ENCODE measurements around the gene TMEM179. TPM values are rescaled to one million over a fixed set of nuclear protein-coding genes. Genes with fewer than 3 reads are reported as not detected.
"Not testable (repeated sequence)": the region's sequence is repeated elsewhere in the genome, so short reads cannot be mapped to it uniquely, and the experiment has no call there.

The TMEM179 gene
- polyA plus RNA-seq (ENCODE audit: insufficient read length in 4 of 4): 1 to 10 TPM in 3 of 4 donors, under 1 TPM in 1; 0.90 to 1.9 (median 1.5) TPM

DNA sequence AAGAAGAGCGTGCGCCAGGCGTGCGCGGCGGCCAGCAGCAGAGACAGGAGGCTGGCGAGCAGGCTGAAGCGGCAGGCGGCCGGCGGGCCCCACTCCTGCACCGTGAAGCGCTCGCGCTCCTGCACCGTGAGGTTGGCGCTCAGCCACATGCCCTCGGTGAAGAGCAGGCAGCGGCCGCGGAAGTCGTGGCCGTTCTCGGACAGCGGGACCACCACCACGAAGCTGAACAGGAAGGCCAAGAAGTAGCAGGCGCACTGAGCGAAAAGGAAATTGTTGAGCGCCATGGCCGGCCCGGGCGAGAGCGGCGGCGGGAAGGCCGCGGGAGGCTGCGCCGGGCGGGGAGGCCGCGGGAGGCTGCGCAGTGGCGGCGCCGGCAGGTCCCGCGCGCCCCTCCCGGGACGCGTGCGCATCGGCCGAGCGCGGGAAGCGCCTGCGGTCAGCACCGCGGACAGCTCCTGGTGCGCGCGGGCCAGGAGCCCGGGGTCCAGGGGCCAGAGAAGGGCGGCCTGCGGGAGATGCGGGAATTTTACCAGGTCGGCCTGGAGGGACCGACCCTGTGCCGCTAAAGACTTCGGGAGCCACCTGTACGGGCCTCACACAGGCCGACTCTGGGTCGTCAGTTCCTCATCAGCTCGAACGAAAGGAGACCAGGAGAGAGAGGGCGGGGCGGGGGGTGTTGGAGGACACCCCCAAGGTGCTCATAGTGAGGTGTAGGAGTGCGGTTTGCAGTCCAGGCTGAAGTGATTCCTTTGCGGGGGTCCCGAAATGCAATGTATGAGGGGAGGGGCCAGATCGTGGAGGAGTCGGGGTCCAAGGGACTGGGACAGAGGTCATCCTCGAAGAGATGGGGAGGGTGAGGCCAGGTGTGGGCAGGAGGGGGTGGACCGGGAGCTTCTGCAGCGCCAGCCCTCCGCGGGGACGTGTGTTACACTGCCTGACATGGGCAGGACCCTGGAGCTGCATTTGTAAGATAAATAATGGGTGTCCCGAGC, at the start of gene TMEM179:
TSS of gene TMEM179 (minus strand) at position 315 of the 992 bp plus-strand sequence. CDS start at position 284, 31 bp downstream.
- peak in 3 of 4 donors; percentile 44 to 68 (median 51) for DNase-seq (ENCODE audit: low read depth in 4 of 4, low spot score in 2 of 4)

DNA sequence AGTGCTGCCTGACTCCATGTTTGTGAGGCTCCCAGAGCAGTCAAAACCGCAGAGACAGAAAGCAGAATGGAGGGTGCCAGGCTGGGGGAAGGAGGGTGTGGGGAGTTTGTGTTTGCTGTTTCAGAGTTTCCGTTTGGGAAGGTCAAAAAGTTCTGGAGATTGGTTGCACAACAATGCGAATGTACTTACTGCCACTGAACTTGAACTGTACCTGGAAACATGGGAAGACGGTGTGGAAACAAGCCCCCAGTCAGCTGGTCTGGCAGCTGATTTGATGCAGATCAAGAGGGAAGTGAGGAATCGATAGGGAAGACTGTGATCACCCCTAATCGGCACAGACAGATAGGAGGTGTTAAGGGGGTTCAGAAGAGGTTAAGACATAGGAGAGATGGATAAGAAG, 49.5 kb upstream of the TMEM179 start:
- no peak for DNase-seq (ENCODE audit: low read depth in 4 of 4, low spot score in 2 of 4)

- not testable (repeated sequence) for DNase-seq (ENCODE audit: low read depth in 4 of 4, low spot score in 2 of 4)
Observed at GRCh38 chr14:104653130-104653920, 48.8 kb upstream of the TMEM179 start.

GRCh38 chr14:104652386-104652785, 47.8 kb upstream of the TMEM179 start:
- no peak for DNase-seq (ENCODE audit: low read depth in 4 of 4, low spot score in 2 of 4)

GRCh38 chr14:104651876-104652260, 47.3 kb upstream of the TMEM179 start:
- DNase-seq (ENCODE audit: low read depth in 4 of 4, low spot score in 2 of 4): no peak

DNA sequence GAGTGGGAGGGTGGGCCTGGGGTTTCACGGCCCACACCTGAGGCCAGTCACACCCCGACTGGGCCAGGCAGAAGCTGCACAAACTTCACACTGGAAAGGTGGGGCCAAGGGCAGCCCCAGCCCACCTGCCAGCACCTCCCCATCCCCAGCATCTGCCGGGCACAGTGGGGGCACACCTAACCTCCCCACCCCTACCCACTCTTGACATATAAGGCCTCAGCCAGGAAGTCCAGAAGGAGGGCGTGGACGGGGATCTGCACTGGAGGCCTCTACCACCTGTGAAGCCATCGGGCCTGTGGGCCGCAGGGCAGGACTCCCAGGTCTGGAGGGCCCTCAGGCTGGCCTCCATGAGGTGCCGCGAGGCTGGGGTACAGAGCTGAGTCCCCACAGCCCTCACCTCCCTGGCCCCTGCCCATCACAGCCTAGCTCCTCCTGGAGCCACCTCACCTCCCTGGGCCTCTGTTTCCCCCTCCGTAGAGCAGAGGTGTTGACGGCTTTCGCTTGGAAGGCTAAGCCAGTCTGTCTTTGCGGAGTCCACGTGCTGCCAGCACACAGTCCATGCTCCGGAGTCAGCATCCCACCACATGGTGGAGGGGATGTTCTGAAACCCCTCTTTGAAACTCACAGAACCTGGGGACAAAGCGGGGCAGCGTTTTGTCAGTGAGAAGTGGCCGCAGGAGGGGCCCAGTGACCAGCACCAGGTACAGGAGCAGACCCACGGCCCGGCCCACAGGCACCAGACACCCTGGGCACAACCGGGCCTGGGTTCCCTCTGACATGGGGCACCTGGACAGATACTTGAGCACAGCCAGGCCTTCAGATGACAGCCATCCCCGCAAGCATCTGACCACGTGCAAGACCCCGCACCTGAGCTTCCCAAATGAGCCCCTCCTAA, 46.7 kb upstream of the TMEM179 start:
- no peak for DNase-seq (ENCODE audit: low read depth in 4 of 4, low spot score in 2 of 4)

GRCh38 chr14:104650057-104650980, 45.7 kb upstream of the TMEM179 start:
- DNase-seq (ENCODE audit: low read depth in 4 of 4, low spot score in 2 of 4): peak in 2 of 4 donors; percentile 60 to 65

DNA sequence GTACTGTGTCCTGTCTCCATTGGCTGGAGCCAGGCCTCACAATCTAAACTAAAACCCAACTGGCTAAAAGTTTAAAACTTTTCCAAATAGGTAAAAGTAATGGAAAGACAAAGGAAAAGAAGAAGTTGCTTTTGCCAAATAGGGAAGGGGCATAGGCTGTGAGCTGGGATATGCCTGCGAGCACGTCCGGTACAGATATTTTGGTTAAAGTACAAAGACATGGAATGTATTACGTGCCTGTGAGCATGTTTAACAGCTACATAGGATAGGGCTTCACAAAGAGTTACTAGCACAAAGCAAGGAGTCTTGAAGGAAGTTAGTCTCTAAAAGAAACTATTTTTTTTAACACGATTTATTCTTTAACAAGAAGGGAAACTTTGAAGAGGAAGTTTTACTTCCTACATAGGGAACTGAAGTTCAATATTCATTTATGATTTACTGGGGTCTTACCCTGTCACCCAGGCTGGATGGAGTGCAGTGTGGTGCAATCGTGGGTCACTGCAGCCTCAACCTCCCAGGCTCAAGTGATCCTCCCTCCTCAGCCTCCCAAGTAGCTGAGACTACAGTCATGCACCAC, 43.0 kb upstream of the TMEM179 start:
- DNase-seq (ENCODE audit: low read depth in 4 of 4, low spot score in 2 of 4): no peak

DNA sequence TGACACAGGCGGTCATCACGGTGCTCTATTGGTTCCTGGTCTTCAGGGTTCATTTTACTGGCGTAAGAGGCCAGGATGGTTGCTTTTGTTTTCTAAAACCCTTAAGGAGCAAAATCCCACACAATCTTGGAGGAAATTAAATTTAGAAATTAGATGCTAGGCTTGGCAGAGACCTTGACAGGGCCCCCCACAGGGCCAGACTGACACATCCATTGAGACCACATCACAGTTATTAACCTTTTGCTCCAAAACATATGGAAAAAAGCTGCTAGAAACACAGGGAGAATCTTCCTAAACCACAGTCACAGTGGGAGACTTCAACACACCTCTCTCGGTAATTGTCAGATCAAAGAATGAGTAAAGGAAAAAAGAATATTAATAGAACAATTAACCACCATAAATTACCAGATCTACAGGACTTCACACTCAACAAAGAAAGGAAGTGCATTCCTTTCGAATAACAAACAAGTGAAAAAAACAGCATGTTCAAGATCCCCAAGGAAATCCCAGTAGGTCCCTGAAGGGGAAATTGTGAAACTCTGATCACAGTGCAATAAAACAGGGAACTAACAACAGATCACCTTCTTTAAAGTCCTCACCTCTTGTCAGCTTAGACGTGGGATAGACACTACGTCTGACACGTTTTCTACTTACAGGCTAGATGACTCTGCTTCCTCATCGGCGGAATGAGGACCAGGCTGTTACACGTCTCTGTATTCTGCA, 40.2 kb upstream of the TMEM179 start:
- no peak for DNase-seq (ENCODE audit: low read depth in 4 of 4, low spot score in 2 of 4)

DNA sequence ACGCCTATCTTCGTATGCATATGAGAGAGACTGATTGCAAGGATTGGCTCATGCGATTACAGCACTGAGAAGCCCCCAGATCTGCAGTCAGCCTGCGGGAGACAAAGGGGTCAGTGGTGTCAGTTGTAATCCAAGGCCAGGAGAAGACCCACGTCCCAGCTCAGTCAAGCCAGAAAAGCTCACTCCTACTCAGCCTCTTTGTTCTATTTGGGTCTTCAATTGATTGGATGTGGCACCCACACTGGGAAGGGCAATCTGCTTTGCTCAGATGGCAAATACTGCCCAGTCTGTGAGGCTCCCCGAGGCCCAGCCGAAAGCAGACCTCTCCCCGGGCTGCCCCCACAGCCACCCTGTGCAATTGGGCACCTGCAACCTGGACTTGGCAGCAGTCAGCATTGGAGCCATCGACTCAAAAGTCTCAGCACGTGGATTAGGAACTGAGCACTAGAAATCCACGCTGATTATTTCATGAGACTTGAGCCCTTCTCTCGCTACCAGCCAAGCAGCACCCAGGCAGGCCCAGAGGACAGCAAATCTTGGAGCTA, 39.6 kb upstream of the TMEM179 start:
- DNase-seq (ENCODE audit: low read depth in 4 of 4, low spot score in 2 of 4): no peak

DNA sequence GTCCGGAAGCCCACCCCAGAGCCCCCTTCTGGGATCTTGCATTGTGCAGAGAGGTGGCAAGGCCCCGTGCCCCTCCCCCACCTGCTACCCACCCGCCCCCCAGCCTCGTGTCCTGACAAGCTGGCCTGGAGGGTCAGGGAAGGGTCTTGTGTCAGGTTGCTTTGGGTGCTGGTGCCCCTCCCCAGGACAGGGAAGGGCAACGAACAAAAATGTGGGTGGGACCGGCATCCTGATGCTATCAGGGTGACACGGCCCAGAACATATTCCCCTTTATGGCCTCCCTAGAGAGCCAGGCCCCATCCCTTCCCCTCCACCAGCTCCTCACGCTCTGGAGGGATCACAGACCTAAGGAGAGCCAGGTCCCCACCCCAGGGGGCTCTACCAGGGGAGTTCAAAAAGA, 38.7 kb upstream of the TMEM179 start:
- DNase-seq (ENCODE audit: low read depth in 4 of 4, low spot score in 2 of 4): no peak

DNA sequence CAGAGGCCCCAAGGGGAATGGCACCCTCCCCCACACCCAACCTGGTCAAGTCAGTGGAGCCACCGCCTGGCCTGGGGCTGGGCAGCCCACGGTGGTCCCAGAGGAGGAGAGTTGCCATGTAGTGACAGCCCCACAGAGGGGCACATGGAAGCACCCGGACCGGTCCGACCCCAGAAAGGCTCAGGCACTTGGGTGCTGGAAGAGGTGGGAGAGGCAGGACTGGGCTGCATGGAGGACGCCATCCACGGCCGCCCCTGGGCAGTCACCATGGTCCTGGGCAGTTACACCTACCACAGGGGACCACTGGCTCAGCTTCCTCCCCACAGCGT, 37.9 kb upstream of the TMEM179 start:
- DNase-seq (ENCODE audit: low read depth in 4 of 4, low spot score in 2 of 4): no peak

DNA sequence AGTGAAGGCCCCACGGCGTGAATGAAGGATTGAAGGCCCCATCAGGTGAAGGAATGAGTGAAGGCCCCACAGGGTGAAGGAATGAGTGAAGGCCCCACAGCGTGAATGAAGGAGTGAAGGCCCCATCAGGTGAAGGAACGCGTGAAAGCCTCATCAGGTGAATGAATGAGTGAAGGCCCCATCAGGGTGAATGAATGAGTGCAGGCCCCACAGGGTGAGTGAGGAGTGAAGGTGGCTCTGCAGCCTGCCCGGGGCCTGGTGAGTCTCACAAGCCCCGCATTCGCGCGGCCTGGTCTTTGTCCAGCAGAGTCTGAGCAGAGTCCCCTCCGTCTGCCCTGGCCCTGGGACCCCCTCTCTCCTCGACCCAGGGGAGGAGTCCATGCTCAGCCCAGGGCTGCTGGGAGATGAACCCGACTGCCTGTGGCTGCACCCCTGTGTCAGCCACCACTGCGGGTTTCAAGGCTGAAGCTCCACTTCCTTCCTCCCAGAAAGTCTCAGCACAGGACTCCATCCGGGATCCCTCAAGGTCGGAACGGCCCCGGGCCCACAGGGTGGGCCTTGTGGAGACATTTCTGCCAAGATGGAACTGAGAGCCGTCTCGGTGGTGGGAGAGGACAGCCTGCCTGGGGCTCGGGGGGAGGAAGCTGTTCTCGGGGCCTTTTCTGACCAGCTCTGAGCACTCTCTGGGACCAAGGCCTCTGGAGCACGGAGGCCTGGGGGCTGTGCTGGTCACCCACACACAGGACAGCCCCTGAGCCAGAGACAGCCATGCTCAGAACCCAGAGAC, 37.4 kb upstream of the TMEM179 start:
- DNase-seq (ENCODE audit: low read depth in 4 of 4, low spot score in 2 of 4): no peak

- DNase-seq (ENCODE audit: low read depth in 4 of 4, low spot score in 2 of 4): no peak
Observed at GRCh38 chr14:104640681-104641080, 36.1 kb upstream of the TMEM179 start.

DNA sequence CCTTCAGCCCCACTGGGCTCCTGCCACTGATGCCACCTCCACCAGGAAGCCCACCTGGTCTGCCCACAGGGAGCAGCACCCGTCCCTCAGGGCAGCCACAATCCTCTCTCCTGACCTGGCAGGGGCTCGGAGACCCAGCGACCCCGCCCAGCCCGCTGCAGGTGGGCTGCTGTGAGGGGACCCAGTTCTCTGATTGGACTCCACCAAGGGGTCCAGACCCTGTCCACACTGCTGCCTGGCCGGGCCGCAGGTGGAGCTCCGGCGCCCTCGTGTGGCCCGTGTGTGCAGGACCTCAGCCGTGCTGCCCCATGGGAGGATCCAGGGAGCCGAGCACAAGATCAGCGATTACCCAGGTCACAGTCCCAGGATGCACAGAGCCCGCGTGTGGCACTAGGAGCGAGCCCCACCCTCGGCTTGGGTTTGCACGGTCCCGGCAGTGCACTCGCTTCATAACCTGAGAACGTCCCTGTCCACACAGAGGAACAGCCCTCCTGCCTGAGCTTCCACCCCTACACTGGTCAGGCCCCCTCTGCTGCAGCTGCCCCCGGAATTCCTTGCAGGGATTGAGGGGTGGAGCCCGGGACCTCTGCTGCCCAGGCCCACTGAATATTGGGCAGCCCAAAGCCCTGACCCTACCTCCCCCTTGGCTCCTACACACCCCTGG, 35.4 kb upstream of the TMEM179 start:
- DNase-seq (ENCODE audit: low read depth in 4 of 4, low spot score in 2 of 4): peak in 1 of 4 donors; percentile 45

DNA sequence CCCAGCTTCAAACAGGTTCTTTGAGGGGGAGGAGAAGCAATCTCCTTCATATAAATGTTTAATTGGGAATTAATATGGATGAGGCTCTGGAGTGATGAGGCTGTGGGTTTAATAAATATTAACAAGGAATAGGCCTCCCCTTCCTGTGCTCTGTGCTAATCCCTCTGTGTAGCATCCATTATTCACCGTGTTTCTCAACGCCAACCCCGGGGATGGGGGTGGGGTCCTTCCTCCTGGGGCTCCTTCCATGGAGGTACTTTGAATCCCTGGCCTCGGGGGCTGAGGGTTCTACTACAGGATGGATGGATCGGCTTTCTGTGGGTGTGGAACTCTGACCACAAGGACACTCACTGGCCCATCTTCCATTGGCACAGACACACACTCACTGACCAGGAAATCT, 34.9 kb upstream of the TMEM179 start:
- DNase-seq (ENCODE audit: low read depth in 4 of 4, low spot score in 2 of 4): no peak
